ENCODE data around the gene AP5Z1. TPM values are rescaled to one million over a fixed set of nuclear protein-coding genes. Genes with fewer than 3 reads are reported as not detected.

Gene AP5Z1
- total RNA-seq, 3 donors from 2014 or later (not counting 1 experiment from before 2014, with no cell fraction given): 140 to 156 (median 143) TPM

DNA sequence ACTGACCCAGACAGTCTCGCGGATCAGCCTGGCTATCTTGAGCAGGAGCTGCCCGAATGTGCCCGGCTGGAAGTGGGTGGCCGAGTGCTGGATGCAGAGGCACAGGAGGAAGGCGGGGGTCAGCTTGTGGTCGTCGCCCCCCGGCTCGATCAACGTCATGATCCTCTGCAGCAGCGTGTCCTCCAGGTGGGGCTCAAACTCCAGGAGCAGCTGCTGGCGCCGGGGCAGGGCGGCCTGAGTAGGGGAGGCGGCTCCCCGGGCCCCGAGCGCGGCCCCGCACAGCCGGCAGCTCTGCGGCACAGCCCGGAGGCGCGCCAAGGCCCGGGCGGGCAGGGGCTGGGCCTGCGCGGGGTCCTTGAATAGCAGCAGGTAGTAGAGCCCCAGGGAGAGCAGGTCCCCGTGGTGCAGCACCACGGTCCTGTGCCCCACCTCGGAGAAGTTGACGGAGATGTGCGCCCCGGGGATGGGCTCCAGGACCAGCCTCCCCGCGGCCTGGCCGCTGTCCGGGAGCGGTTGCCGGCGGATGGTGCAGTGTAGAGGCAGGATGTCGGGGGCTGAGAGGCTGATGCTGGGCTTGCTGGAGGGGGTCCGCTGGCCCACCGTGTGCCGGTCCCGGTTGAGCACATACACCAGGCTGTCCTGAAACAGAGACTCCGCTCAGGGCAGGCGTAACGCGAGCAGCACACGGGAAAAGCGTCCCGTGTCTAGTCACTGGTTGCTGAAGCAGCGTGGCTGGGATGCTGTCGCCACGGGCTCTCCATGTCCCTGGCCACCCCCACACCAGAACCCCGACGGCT is 59.4 kb downstream of the AP5Z1 start:
- TF ChIP-seq, protein P1, sequence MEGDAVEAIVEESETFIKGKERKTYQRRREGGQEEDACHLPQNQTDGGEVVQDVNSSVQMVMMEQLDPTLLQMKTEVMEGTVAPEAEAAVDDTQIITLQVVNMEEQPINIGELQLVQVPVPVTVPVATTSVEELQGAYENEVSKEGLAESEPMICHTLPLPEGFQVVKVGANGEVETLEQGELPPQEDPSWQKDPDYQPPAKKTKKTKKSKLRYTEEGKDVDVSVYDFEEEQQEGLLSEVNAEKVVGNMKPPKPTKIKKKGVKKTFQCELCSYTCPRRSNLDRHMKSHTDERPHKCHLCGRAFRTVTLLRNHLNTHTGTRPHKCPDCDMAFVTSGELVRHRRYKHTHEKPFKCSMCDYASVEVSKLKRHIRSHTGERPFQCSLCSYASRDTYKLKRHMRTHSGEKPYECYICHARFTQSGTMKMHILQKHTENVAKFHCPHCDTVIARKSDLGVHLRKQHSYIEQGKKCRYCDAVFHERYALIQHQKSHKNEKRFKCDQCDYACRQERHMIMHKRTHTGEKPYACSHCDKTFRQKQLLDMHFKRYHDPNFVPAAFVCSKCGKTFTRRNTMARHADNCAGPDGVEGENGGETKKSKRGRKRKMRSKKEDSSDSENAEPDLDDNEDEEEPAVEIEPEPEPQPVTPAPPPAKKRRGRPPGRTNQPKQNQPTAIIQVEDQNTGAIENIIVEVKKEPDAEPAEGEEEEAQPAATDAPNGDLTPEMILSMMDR (IDR thresholded peaks at IDR 0.05): no peak
- 95% methylated on average over 60 of the region's 60 CpGs for WGBS (ENCODE audit: insufficient coverage)
- Histone ChIP-seq H3K4me3 (ENCODE audit: low read length) (no peak overlapping the region), H3K36me3 (ENCODE audit: control insufficient read depth, insufficient read depth, low read length) (no peaks in the 10 kb centered on the region), H3K27me3 (ENCODE audit: control insufficient read depth, insufficient read depth, low read length) (no peaks in the 10 kb centered on the region), H3K27ac (ENCODE audit: low read length) (no peak overlapping the region), H3K9me3 (ENCODE audit: control insufficient read depth, insufficient read depth, low read length) (no peaks in the 10 kb centered on the region), H3K4me1 (ENCODE audit: control insufficient read depth, insufficient read depth, low read length) (no peaks in the 10 kb centered on the region)
- no peak overlapping the region for H3K27ac Mint-ChIP-seq
- ATAC-seq (no peak), DNase-seq (no peak)
- H3K4me1 Mint-ChIP-seq: peaks cover 0 to 11% of the 10 kb centered on the region in 2 donors
- H3K4me3 Mint-ChIP-seq: no peak overlapping the region
- peaks cover 0 to 3% of the 10 kb centered on the region in 2 donors for H3K27me3 Mint-ChIP-seq (ENCODE audit: low read depth in 2 of 2)
- intact Hi-C loops (cut with micrococcal nuclease): no loop called here
- H3K9me3 Mint-ChIP-seq: no peaks in the 10 kb centered on the region
- H3K36me3 Mint-ChIP-seq: no peaks in the 10 kb centered on the region

DNA sequence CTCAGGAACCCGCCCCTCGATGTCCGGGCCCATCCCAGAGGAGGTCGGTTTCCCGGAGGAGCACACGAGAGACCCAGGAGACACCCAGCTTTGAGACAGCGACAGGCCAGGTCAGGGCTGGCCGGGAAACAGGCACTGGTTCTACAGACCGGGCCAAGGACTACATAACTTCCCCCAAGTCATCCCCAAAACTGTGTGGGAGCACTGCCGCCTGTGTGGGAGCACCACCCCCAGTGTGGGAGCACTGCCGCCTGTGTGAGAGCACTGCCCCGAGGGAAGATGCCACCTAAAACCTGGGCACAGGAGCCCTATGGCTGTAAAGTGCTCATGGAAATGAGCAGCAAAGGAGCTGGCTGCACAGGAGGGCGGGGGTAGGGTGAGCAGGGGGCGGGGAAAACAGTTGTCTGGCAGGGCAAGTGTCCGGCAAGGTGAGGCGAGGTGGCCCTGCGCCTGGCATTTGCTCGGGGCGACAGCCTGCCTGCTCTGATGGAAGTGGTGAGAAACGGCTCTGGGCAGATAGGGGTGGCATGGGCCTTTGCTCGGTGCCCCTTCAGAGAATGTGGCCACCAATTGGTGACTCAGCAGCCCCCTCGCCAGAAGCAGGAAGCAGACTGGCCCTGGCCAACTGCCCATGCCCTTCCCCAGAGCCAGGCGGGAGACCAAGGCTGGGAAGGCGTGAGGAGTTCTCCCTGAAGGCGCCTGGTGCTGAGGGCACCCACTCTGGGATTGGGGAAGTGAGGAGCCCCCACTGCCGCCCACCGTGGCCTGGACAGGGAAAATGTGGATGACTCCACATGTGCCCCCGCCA is 60.2 kb downstream of the AP5Z1 start:
- TF ChIP-seq, protein P1 (IDR thresholded peaks at IDR 0.05): no peak
- intact Hi-C loops (cut with micrococcal nuclease): no loop called here
- H3K4me1 ChIP-seq (ENCODE audit: control insufficient read depth, insufficient read depth, low read length): no peaks in the 10 kb centered on the region
- H3K4me3 Mint-ChIP-seq: no peak overlapping the region
- no peak overlapping the region for H3K27ac ChIP-seq (ENCODE audit: low read length)
- H3K27me3 ChIP-seq (ENCODE audit: control insufficient read depth, insufficient read depth, low read length): no peaks in the 10 kb centered on the region
- ATAC-seq: no peak
- H3K9me3 ChIP-seq (ENCODE audit: control insufficient read depth, insufficient read depth, low read length): no peaks in the 10 kb centered on the region
- H3K27me3 Mint-ChIP-seq (ENCODE audit: low read depth in 2 of 2): peaks cover 0 to 3% of the 10 kb centered on the region in 2 donors
- no peaks in the 10 kb centered on the region for H3K36me3 Mint-ChIP-seq
- H3K27ac Mint-ChIP-seq: no peak overlapping the region
- H3K9me3 Mint-ChIP-seq: no peaks in the 10 kb centered on the region
- no peak overlapping the region for H3K4me3 ChIP-seq (ENCODE audit: low read length)
- H3K4me1 Mint-ChIP-seq: peaks cover 0 to 5% of the 10 kb centered on the region in 2 donors
- H3K36me3 ChIP-seq (ENCODE audit: control insufficient read depth, insufficient read depth, low read length): no peaks in the 10 kb centered on the region
- DNase-seq: no peak
- 84% methylated on average over 28 of the region's 28 CpGs for WGBS (ENCODE audit: insufficient coverage)

DNA sequence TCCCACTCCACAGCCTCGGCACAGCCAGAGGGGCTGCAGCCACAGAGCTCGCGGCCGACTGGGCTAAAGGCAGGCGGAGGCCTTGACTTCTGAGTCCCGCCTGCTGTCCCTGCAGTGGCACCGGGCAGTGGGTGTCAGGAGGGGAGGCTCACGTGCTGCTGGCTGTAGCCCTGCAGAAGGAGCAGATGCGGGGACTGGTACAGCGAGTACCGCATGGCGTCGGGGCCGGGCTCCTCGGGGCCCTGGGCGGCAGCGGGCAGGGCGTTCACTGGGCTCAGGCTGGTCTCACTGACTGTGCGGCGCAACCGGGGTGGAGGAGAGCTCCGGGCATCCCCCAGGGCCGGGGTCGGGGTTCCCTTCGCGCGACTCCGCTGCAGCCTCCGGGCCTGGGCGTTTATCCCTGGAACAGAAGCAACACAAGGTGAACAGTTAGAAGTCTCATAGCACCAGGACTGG is 60.8 kb downstream of the AP5Z1 start:
- intact Hi-C loops (cut with micrococcal nuclease): no loop called here
- Mint-ChIP-seq H3K4me3 (no peak overlapping the region), H3K9me3 (no peaks in the 10 kb centered on the region), H3K27ac (no peak overlapping the region), H3K4me1 (peaks cover 0 to 5% of the 10 kb centered on the region in 2 donors), H3K27me3 (ENCODE audit: low read depth in 2 of 2) (peaks cover 0 to 3% of the 10 kb centered on the region in 2 donors), H3K36me3 (no peaks in the 10 kb centered on the region)
- WGBS (ENCODE audit: insufficient coverage): 96% methylated on average over 30 of the region's 30 CpGs
- TF ChIP-seq, protein P1 (IDR thresholded peaks at IDR 0.05): no peak
- Histone ChIP-seq H3K4me1 (ENCODE audit: control insufficient read depth, insufficient read depth, low read length) (no peaks in the 10 kb centered on the region), H3K36me3 (ENCODE audit: control insufficient read depth, insufficient read depth, low read length) (no peaks in the 10 kb centered on the region), H3K27me3 (ENCODE audit: control insufficient read depth, insufficient read depth, low read length) (no peaks in the 10 kb centered on the region), H3K9me3 (ENCODE audit: control insufficient read depth, insufficient read depth, low read length) (no peaks in the 10 kb centered on the region), H3K27ac (ENCODE audit: low read length) (no peak overlapping the region), H3K4me3 (ENCODE audit: low read length) (no peak overlapping the region)
- ATAC-seq: no peak
- no peak for DNase-seq

Measured in natural killer cell (primary cell).